ENCODE measurements around the gene CIDEB. TPM values are rescaled to one million over a fixed set of nuclear protein-coding genes. Genes with fewer than 3 reads are reported as not detected.

CIDEB gene
- total and polyA plus RNA-seq, 2 of the 13 experiments (the other 11 are each of a cell fraction or from before 2014, with no cell fraction given) = 35.8 to 110 TPM

- peak; percentile 79 for TF ChIP-seq AGO2 (optimal IDR thresholded peaks at IDR 0.05; ENCODE audit: low read depth, low read length)
- TF ChIP-seq AFF4 (CRISPR knock-in tag; IDR thresholded peaks at IDR 0.05) = no peak
- peak; percentile 55; the same call in 1 of the 2 replicates for TF ChIP-seq HIVEP1 (CRISPR knock-in tag; IDR thresholded peaks at IDR 0.05)
- no peak for TF ChIP-seq SKI (IDR thresholded peaks at IDR 0.05; ENCODE audit: partially characterized antibody)
- TF ChIP-seq NR1H2 (CRISPR knock-in tag; IDR thresholded peaks at IDR 0.05; ENCODE audit: borderline replicate concordance, low read depth) = no peak
- TF ChIP-seq NFYC (CRISPR knock-in tag; IDR thresholded peaks at IDR 0.05) = no peak
- TF ChIP-seq ZNF235 (CRISPR knock-in tag; IDR thresholded peaks at IDR 0.05; ENCODE audit: borderline replicate concordance) = no peak
- no peak for TF ChIP-seq SMAD1 (CRISPR knock-in tag; IDR thresholded peaks at IDR 0.05; ENCODE audit: borderline replicate concordance, low read depth)
- TF ChIP-seq ZNF12 (CRISPR knock-in tag; IDR thresholded peaks at IDR 0.05) = no peak
- TF ChIP-seq HMGXB4 (CRISPR knock-in tag; IDR thresholded peaks at IDR 0.05; ENCODE audit: borderline replicate concordance in 1 of 2, low read depth in 1 of 2) = no peak
- TF ChIP-seq HDAC6 (IDR thresholded peaks at IDR 0.05; ENCODE audit: low read depth, low read length) = no peak
- no peak for TF ChIP-seq HOXA3 (CRISPR knock-in tag; IDR thresholded peaks at IDR 0.05)
- TF ChIP-seq ZNF232 (CRISPR knock-in tag; IDR thresholded peaks at IDR 0.05; ENCODE audit: borderline replicate concordance) = peak; percentile 16; the same call in 1 of the 2 replicates
- no peak for TF ChIP-seq ZNF383 (CRISPR knock-in tag; IDR thresholded peaks at IDR 0.05; ENCODE audit: borderline replicate concordance)
- TF ChIP-seq PLRG1 (conservative IDR thresholded peaks at IDR 0.05) = no peak
- 0 out of 2 replicates have a peak, but pooled peaks have one; percentile 24 for TF ChIP-seq NFAT5 (CRISPR knock-in tag; IDR thresholded peaks at IDR 0.05)
- no peak for TF ChIP-seq KDM5A (IDR thresholded peaks at IDR 0.05; ENCODE audit: borderline replicate concordance, low read length)
- TF ChIP-seq ETS1 (CRISPR knock-in tag; IDR thresholded peaks at IDR 0.05) = no peak
These were observed 3.8 kb downstream of the CIDEB start (continued) for GRCh38 chr14:24304019-24304387.

All from HepG2 (cell line).